GM19025 (cell line): ENCODE data around the gene TRIM62.

Experiments
- ATAC-seq: cut with Tn5 transposase; IDR thresholded peaks from one replicate; pipeline ENCODE4 v1.9.1; 2021; ENCODE audit warnings: mild to moderate bottlenecking, low read depth, moderate library complexity; ENCODE audit not compliant: unreplicated experiment

TRIM62 gene

GRCh38 chr1:33162141-33162540, 19.7 kb downstream of the TRIM62 start:
- no peak for ATAC-seq

- ATAC-seq, result no peak
These were observed 20.7 kb downstream of the TRIM62 start for GRCh38 chr1:33161061-33161681.

DNA sequence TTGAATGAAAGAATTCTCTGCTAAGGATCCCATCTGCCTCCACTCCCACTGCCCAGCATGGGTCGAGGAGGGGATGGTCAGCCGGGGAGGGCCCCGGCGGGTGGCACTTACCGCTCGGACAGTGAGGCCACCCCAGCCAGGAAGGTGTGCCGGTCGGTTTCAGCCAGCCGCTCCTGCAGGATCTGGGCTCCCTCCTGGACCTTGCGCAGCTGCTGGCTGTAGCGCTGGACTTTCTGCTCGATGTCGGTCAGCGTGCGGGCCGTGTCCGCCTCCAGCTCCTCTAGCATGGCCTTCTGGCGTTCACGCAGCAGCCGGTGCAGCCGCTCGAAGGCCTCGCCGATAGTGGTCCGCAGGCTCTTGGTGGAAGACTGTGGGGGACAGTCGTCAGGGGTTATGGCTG, 22.3 kb downstream of the TRIM62 start:
- no peak for ATAC-seq

- ATAC-seq, result no peak
These were observed 23.5 kb downstream of the TRIM62 start for GRCh38 chr1:33158366-33158765.

- no peak for ATAC-seq
These were observed 24.7 kb downstream of the TRIM62 start for GRCh38 chr1:33157131-33157530.

DNA sequence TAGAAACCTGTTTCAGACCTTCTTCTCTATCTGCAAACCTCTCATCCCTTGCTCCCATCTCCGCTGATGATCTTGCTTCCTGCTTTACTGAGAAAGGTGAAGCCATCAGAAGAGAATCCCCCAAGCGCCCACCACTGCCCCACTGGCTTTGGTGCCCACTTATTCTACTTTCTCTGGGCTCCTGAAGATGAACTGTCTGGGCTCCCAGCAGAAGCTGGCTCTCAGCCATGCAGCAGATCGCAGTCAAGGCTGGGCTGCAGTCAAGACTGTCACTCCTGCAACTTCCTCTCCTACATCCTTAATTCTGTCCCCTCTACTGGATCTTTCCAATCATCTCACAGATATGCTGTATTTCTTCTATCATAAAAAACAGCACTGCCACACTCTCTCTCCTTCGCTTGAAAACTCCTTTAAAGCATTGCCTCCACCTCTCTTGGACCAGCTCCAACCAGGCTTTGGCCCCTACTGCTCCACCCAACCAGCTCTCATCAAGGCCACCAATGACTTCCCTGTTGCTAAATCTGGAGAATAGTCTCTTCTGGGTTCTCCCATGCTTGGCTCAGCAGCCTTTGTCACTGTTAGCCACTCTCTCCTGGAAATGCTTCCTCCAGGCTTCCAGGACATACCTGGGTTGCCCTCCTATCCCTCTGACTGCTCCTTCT, 25.8 kb downstream of the TRIM62 start:
- ATAC-seq, result no peak

- no peak for ATAC-seq
These were observed 28.2 kb downstream of the TRIM62 start for GRCh38 chr1:33153650-33154049.

GRCh38 chr1:33152685-33153432, 29.0 kb downstream of the TRIM62 start:
- no peak for ATAC-seq

DNA sequence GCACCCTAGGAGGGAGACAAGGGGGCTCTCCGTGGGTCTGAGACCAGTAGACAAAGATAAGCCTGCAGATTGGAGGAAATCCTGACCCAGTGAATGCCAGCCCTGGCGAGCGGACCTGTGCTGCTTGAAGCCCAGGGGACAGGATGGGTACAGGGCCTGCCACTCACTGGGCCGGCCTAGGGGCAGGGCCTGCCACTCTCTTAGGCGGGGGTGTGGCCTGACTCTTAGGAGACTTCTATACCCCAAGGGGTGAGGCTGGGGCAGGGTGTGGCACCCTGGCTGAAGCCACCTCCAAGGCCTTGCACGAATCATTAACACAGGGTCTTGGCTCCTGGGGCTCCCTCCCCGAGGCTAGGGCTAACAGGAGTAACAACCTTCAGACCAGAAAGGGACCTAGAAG, 30.7 kb downstream of the TRIM62 start:
- ATAC-seq, result no peak

DNA sequence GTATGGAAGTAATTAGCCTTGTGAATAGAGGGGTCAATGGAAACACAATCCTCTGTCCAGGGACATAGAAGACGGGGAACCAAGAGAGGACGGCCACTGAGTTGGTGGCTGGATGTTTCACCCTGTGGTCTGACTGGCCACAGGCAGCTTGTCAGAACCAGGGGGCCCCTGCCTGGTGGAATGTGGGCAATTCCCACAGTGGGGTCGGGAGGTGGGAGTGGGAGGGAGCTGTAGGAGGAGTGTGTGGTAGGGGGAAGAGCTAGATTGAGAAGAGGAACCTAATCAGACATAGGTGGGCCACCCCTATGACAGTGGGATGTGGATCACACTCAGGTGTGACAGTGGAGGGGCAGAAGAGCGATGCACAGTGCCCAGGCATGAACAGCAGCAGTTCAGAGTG, 31.3 kb downstream of the TRIM62 start:
- no peak for ATAC-seq

- no peak for ATAC-seq
These were observed 32.2 kb downstream of the TRIM62 start for GRCh38 chr1:33149453-33150190.

- ATAC-seq, result no peak
These were observed 33.2 kb downstream of the TRIM62 start for GRCh38 chr1:33148615-33149014.

GRCh38 chr1:33147997-33148314, 33.9 kb downstream of the TRIM62 start:
- ATAC-seq, result no peak

DNA sequence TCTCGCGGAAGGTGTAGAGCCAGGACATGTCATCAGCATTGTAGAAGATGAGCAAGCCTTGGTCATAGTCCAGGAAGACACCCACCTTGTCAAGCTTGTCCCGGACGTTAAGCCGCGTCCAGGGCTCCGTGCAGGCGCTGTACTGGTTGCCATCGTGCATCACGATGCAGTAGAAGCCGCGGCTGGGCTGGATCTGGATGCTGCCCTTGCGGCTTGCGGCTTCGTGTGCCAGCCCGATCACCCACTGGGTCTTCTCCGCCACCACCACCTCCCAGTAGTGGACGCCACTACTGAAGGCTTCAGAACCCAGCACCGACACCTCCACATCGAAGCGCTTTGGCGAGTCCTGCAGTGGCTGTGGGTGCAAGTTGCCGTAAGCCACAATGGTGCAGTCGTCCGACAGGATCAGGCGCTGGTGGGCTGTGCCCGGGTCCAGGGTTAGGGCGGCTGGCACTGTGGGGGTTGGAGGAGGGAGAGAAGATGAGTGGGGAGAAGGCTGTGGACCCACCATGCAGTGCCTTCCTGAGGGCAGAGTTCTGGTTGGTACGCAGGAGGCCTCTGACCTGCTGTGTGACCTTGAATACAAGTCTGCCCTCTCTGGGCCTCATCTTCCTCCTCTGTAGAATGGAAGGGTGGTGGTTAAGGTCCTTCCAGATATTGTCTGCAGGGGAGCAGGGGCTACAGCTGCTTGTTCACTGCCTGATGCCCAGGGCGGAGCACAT, 34.4 kb downstream of the TRIM62 start:
- ATAC-seq, result no peak

DNA sequence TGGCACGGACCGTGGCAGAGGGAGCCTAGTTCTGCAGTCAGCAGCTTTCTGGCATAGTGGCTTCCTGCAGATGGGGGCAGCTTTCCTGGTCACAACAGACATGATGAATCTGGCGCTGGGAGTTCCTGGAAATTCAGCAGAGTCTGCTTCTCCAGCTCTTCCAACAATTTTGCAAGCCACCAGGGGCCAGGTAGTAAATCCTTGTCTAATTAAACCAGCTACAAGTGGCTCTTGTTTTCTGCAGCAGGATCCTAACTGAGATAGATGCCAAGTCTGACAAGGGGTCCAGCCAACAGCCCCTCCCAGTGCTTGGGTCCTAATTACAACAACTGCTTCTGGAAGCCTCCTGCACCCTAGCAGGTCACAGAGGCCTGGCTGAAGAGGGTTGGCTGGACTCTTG, 35.8 kb downstream of the TRIM62 start:
- ATAC-seq, result no peak

DNA sequence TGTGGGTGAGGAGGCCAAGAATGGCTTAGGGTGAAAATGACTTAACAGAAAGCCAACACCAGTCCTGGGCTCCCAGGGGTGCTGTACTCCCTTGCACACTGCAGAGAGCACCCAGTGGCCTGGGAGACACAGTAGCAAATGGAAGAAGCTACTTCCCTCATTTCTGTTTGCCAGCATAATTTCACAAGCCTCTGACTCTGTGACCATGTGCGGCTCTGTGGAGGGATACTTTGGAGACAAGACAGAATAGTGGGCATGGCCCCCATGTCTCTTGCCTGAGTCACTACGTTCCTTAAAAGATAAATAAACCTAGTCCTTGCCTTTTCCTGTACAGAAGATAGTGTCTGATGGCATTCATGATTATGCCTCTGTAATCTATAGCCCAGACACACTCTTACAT, 38.1 kb downstream of the TRIM62 start:
- ATAC-seq, result no peak

DNA sequence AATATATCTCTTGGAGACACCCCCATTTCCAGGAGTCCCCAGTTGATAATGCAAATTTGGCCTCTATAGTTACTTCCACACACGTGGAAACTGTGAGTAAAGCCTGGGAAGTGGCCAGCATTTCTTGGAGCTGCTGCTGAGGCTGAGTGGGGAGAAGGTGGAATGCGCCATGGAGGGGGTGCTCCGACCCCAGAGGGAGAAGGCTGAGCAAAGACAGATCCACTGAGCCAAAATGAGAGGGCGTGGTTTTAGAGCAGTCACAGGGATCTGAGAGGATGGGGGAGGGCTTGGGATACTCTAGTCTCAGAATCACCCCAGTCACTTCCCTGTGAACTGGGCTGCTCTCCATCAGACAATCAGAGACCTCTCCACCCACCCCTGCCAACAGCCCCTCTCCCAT, 38.7 kb downstream of the TRIM62 start:
- ATAC-seq, result no peak

GRCh38 chr1:33142483-33143064, 39.3 kb downstream of the TRIM62 start:
- no peak for ATAC-seq

- ATAC-seq, result no peak
These were observed 40.1 kb downstream of the TRIM62 start for GRCh38 chr1:33141781-33142180.

DNA sequence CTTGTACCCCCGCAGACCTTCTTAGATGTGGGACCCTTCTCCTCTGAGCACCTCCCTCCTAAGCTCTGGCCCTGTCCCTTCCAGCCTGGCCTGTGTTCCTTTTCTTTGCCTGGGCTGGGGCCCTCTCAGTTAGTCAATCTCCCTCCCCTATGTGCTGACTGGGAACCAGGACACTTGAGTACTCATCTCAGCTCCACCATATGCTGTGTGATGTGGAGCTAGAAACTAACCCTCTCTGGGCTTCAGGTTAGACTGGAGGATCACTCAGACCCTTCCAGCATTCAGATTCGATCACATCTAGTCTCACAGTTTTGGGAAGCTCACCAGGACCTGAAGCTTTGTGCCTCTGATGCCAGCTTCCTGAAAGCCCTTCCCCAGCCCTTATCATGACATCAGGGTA, 40.6 kb downstream of the TRIM62 start:
- no peak for ATAC-seq
